Endometrial microvascular endothelial cells (primary cell): Measurements from ENCODE around the gene PDPN. TPM values are rescaled to one million over a fixed set of nuclear protein-coding genes. Genes with fewer than 3 reads are reported as not detected.

ENCODE experiments used
- in situ Hi-C: cut with HindIII; loops from 2 replicates; pipeline ENCODE4 v1.10.0; 2017; ENCODE audit warnings: low sequenced_read_pairs, low pct_unique_long_range_greater_than_20kb; ENCODE audit errors: inconsistent ontology term
- total RNA-seq: library from RNA; depleted of rRNA; stranded (reverse); fragments of >200 nt; gene quantifications from one replicate; pipeline ENCODE4 v1.2.3, GENCODE V29; 2015; ENCODE audit errors: inconsistent ontology term

PDPN gene
- total RNA-seq, 1 donor from 2014 or later, result not detected

GRCh38 chr1:13661539-13661938, 77.9 kb downstream of the PDPN start:
- in situ Hi-C loops, result no loop called here

- in situ Hi-C loops, result no loop called here
Measured at GRCh38 chr1:13662493-13662892, 78.9 kb downstream of the PDPN start.

- in situ Hi-C loops, result no loop called here
Measured at GRCh38 chr1:13663969-13664368, 80.3 kb downstream of the PDPN start.

- in situ Hi-C loops, result no loop called here
Measured at GRCh38 chr1:13664451-13664850, 80.8 kb downstream of the PDPN start.

GRCh38 chr1:13666317-13666716, 82.7 kb downstream of the PDPN start:
- in situ Hi-C loops, result no loop called here

Other genes with a start within 250 kb of the PDPN start
- not detected for gene PRAMEF14, start 236.7 kb upstream of the PDPN start, total RNA-seq
- gene PRAMEF19, start 211.9 kb upstream of the PDPN start, total RNA-seq, result not detected
- gene PRAMEF17, start 194.2 kb upstream of the PDPN start, total RNA-seq, result not detected
- gene PRAMEF20, start 173.4 kb upstream of the PDPN start, total RNA-seq, result not detected
- gene LRRC38, start 69.8 kb upstream of the PDPN start, total RNA-seq, result not detected
- 8.8 TPM for gene PRDM2, start 116.4 kb downstream of the PDPN start, total RNA-seq